HEK293T (cell line): ENCODE results near the gene MAN1C1.
"Not testable (repeated sequence)": the region's sequence is repeated elsewhere in the genome, so short reads cannot be mapped to it uniquely, and the experiment has no call there.

Source experiments
- CTCF ChIA-PET: fragments of 350-600 bp; formaldehyde crosslinking; extraction: SDS; loops from one replicate; lab custom pipeline; 2021; ENCODE audit warnings: antibody characterized with exemption, inconsistent platforms; lab: Yijun Ruan, JAX
- POLR2A ChIA-PET: fragments of 350-600 bp; formaldehyde crosslinking; extraction: SDS; loops from one replicate; lab custom pipeline; 2020; ENCODE audit warnings: antibody characterized with exemption, inconsistent platforms; lab: Yijun Ruan, JAX
- DNase-seq: peaks from one replicate; pipeline ENCODE4 v3.0.0; 2012; ENCODE audit warnings: mixed read lengths; ENCODE audit errors: extremely low spot score
- ARNT ChIP-seq: fragments of 450-650 bp; IDR thresholded peaks from 2 replicates; pipeline ENCODE4 v1.6.1; 2017; ENCODE audit warnings: mild to moderate bottlenecking
- BHLHE40 ChIP-seq: fragments of 450-650 bp; IDR thresholded peaks from 2 replicates; pipeline ENCODE4 v1.6.1; 2016; ENCODE audit warnings: mild to moderate bottlenecking, moderate library complexity, borderline replicate concordance
- CTBP1 ChIP-seq: fragments of 450-650 bp; IDR thresholded peaks from 2 replicates; pipeline ENCODE4 v1.6.1; 2016; ENCODE audit warnings: borderline replicate concordance
- ELF4 ChIP-seq: fragments of 450-650 bp; IDR thresholded peaks from 2 replicates; pipeline ENCODE4 v1.6.1; 2017; ENCODE audit warnings: antibody characterized with exemption
- FOXA1 ChIP-seq: fragments of 450-650 bp; IDR thresholded peaks from 2 replicates; pipeline ENCODE4 v1.6.1; 2016; ENCODE audit warnings: mild to moderate bottlenecking
- FOXK2 ChIP-seq: fragments of 450-650 bp; IDR thresholded peaks from 2 replicates; pipeline ENCODE4 v1.6.1; 2016; ENCODE audit warnings: mild to moderate bottlenecking
- FOXM1 ChIP-seq: fragments of 450-650 bp; IDR thresholded peaks from 2 replicates; pipeline ENCODE4 v1.6.1; 2017; ENCODE audit warnings: mild to moderate bottlenecking, borderline replicate concordance
- HDGF ChIP-seq: fragments of 450-650 bp; IDR thresholded peaks from 2 replicates; pipeline ENCODE4 v1.6.1; 2017; ENCODE audit warnings: antibody characterized with exemption, borderline replicate concordance
- L3MBTL2 ChIP-seq: fragments of 450-650 bp; conservative IDR thresholded peaks from 2 replicates; pipeline ENCODE4 v1.6.1; 2016; ENCODE audit warnings: mild to moderate bottlenecking
- LEF1 ChIP-seq: fragments of 450-650 bp; IDR thresholded peaks from 2 replicates; pipeline ENCODE4 v1.6.1; 2017; ENCODE audit warnings: mild to moderate bottlenecking, borderline replicate concordance
- NFRKB ChIP-seq: fragments of 450-650 bp; IDR thresholded peaks from 2 replicates; pipeline ENCODE4 v1.6.1; 2016; ENCODE audit warnings: mild to moderate bottlenecking, moderate library complexity
- PKNOX1 ChIP-seq: fragments of 450-650 bp; IDR thresholded peaks from 2 replicates; pipeline ENCODE4 v1.6.1; 2016
- SP1 ChIP-seq: fragments of 450-650 bp; IDR thresholded peaks from 2 replicates; pipeline ENCODE4 v1.6.1; 2017
- SUZ12 ChIP-seq: fragments of 450-650 bp; IDR thresholded peaks from 2 replicates; pipeline ENCODE4 v1.6.1; 2016; ENCODE audit warnings: mild to moderate bottlenecking
- TARDBP ChIP-seq: fragments of 450-650 bp; IDR thresholded peaks from 2 replicates; pipeline ENCODE4 v1.6.1; 2016
- ZNF384 ChIP-seq: fragments of 450-650 bp; IDR thresholded peaks from 2 replicates; pipeline ENCODE4 v1.6.1; 2016

The MAN1C1 gene

GRCh38 chr1:25662061-25662460 is 45.5 kb downstream of the MAN1C1 start:
- POLR2A ChIA-PET = no interaction called here
- CTCF ChIA-PET = no interaction called here
- DNase-seq = no peak
- TF ChIP-seq L3MBTL2 (no peak), LEF1 (no peak), PKNOX1 (no peak), ARNT (no peak), SP1 (no peak), NFRKB (no peak), TARDBP (no peak), FOXM1 (no peak), HDGF (no peak), ZNF384 (no peak), BHLHE40 (no peak), FOXK2 (no peak), CTBP1 (no peak), ELF4 (no peak), FOXA1 (no peak), SUZ12 (no peak)

GRCh38 chr1:25662959-25663358 is 46.4 kb downstream of the MAN1C1 start:
- CTCF ChIA-PET, DNase-seq, POLR2A ChIA-PET: not testable (repeated sequence)

GRCh38 chr1:25664357-25665199 is 48.0 kb downstream of the MAN1C1 start:
- no peak for DNase-seq
- ChIA-PET CTCF (no interaction called here), POLR2A (interaction anchor here (0.5 kb wide), 1 partner anchor 175 kb away, joined by 3 read pairs; no protein-coding TSS in a partner anchor)
- TF ChIP-seq SP1 (no peak), TARDBP (no peak), ZNF384 (no peak), PKNOX1 (no peak), BHLHE40 (no peak), FOXK2 (no peak), CTBP1 (no peak)

- CTCF ChIA-PET = interaction anchor here (0.7 to 1.6 kb wide), 2 partner anchors 10 to 27 kb away, joined by 3 to 5 read pairs; no protein-coding TSS in a partner anchor
- POLR2A ChIA-PET = interaction anchor here (0.8 kb wide), 1 partner anchor 10 kb away, joined by 4 read pairs; no protein-coding TSS in a partner anchor
- DNase-seq = no peak
- TF ChIP-seq SP1 (no peak), ZNF384 (no peak), L3MBTL2 (no peak)
These were observed 49.9 kb downstream of the MAN1C1 start for GRCh38 chr1:25666460-25666859.

- TF ChIP-seq L3MBTL2 (no peak), ELF4 (no peak), LEF1 (no peak), FOXM1 (no peak), BHLHE40 (no peak), PKNOX1 (no peak), CTBP1 (no peak)
- ChIA-PET CTCF (no interaction called here), POLR2A (no interaction called here)
- no peak for DNase-seq
These were observed 52.5 kb downstream of the MAN1C1 start for GRCh38 chr1:25668931-25669573.

- POLR2A ChIA-PET = no interaction called here
These were observed 53.4 kb downstream of the MAN1C1 start for GRCh38 chr1:25669781-25670567.

More at GRCh38 chr1:25669781-25670567, 53.4 kb downstream of the MAN1C1 start:
- CTCF ChIA-PET = no interaction called here
- DNase-seq = no peak
- TF ChIP-seq ELF4 (no peak), PKNOX1 (no peak)
